COR-L47 (cell line): ENCODE measurements around the gene INO80B.
"Not testable (repeated sequence)": the region's sequence is repeated elsewhere in the genome, so short reads cannot be mapped to it uniquely, and the experiment has no call there.

ENCODE experiments used
- DNase-seq: peaks from one replicate; lab custom pipeline; 2025; lab: John Stamatoyannopoulos, UW

INO80B gene

DNA sequence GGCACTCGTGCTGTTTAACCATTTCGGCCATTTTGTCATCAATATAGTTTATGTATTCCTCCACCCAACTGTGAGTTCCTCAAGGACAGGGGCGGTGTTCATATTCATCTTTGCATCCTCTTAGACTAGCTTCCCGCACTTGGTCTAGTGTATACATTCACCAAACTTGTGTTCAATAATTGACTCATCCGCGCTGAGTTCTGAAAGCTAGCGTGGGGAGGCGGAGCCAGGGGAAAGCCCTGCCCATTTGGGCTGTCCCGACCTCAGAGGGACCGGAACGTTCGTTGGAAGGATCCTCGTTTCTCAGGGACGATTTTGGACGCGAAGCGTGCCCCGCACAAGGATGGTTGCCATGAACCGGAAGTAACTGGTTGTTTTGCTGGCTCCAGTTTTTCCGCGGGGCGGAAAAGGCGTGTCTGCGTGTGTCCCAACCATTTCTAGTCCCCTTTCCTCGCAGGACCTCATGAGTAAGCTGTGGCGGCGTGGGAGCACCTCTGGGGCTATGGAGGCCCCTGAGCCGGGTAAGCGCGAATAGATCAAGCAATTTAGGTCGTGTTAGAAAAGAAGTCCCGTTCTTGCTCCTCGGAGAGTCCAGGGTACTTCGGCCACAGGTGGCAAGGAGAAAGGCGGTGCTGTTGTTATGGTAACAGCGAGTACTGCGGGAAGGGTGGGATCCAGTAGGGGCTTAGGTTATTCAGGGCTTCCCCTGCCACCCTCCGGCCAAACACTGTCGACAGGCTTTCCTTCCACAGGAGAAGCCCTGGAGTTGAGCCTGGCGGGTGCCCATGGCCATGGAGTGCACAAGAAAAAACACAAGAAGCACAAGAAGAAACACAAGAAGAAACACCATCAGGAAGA lies at the start of gene INO80B:
TSS of gene INO80B (plus strand) at position 434 of the 858 bp plus-strand sequence. CDS start at position 464, 30 bp downstream.
- peak; percentile 95 for DNase-seq

DNA sequence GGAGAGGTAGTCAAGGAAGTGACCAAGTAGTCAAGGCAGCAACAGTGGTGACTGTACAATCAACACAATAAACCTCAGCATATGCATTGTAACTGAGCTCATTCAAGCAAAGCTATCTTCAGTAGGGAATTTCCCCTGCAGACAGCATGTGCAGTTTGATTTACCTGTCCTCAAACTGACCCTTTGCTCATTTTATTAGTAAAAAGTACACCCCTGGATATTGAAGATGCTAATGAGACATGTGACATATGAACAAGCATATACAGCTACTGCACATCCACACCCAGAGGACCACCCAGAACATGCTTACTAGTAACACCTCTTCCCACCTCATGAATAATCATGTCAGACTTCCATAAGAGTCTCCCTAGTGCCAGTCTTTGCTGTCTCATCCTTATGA lies 48.9 kb upstream of the INO80B start:
- DNase-seq = no peak

DNA sequence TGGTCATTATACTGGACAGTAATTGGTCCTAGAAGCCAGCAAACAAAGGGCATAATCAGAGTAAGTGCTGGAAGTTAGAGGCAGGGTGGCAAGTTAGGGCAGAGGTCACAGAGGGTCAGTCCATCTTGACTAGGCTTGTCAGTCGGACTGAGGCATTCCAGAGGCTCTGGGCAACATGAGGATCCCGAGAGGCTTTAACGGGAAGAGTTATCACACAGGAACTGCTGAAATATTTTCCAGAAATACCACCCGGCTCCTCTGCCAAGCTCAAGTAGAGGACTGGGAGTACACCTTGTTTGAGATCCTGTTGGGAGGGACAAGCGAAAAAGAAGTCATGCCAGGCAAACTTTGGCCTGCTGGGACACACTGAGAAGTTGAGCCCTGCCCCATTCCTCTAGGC lies 47.2 kb upstream of the INO80B start:
- DNase-seq = no peak

DNA sequence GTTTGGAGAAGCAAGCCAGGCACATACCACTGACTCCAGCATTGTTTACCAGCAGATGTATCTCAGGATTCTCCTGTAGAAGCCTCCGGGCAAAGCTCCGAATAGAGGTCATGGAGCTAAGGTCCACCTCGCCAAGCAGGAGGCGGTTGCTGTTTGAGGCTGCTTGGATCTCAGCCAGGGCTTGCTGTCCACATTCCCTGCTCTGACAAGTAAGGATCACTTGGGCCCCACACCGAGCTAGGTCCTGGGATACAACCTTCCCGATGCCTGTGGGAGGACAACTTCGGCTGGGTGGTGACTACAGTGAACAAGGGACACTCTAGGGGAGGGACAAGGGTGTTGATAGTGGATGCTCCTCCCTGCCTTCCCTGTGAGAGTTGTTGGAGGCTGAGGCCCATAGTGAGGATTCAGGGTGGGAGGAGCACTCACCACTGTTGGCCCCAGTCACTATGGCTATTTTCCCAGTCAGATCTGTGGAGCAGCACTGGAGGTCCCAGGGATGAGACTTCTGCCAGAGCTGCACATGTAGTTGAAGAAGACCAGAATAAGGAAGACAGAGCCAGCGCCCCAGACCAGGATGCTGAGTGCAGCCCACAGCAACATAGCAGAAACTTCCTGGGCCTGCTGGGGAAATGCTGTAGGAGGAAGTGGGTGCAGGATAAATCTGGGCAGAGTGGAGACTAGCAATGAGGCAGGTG lies 41.7 kb upstream of the INO80B start:
- DNase-seq = no peak

DNA sequence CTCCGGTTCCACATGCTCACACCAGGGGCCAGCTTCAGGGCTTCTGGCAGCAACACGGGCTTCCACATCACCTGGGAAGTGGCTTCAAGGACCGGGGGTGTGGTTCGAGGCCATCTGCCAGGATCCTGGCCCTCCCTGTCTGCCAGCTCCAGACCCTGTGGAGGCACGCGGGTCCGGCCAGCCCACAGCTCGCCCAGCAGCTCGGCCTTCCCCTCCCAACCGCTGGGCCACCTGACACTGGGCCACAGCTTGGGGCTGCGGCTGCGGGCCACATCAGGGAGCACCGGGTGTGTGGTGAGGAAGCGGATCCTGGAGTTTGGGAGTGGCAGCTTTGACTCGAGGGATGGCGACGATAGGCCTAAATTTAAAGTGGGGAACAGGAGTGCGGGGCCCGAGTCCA lies 40.4 kb upstream of the INO80B start:
- no peak for DNase-seq

DNA sequence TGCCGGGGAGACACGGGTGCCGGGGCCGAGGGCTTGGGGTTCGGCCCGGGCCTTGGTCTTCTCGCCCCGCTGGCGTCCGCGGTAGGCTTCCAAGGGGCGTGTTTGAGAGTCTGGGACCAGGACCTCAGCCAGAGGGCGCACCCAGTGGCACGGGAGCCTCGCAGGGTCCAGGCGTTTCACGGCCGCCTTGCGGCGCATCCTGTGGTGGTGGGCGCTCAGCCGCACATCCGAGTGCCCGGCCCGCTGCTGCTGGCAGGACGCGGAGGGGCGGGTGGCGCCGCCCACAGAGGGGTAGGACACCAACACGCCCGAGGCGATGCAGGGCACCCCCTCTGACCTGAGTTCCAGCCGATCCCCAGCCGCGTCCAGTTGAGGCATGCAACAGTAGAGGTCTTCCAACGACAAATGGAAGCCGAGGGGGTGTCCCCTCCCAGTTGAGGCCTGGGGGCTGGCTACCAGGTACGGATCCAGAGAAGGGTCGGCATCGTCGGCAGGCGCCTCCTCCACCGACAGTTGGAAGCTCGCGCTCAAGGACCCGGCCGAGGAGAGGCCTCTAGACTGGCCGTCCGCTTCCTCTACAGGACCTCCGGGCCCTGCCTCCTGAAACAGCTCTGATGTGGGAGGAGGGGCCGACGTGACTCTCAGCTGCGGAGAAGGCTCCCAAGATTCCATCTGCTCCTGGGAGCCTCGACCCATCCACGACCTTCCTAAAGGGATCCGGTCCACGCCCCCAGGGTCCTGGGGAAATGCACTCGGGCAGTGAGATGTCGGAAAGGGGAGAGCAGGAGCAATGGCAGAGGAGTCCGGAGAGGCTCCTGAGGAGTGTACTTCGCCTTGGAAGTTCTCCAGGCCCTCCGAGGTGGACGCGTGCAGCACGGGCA lies 39.8 kb upstream of the INO80B start:
- DNase-seq = no peak

DNA sequence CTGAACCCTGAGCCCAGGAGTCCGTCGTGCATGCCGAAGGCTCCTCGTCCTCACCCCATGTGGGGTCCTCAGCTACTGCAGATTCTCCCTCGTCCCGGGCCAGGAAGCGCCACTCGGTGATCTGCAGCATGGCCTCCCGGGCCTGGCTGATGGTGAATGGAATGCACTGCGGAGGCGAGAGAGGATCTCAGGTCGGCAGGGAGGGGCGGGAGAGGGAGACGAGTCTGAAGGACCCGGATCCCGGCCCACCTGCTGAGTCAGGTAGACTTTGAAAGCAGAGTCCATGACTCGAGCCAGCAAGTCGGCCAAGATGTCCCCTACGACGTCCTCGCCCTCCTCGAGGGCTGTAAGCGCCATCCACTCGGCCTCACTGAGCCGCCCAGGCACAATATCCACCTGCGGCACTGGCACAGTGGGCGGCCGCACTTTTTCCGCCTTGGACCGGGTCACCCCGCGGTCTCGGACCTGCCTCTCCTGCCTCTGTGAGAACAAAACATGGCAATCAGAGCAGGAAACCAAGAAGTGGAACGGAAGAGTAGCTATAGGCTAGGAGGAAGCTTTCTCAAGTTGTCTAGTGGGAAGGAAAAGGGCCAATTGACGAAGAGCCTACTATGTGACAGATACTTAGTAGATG lies 39.0 kb upstream of the INO80B start:
- DNase-seq = no peak

DNA sequence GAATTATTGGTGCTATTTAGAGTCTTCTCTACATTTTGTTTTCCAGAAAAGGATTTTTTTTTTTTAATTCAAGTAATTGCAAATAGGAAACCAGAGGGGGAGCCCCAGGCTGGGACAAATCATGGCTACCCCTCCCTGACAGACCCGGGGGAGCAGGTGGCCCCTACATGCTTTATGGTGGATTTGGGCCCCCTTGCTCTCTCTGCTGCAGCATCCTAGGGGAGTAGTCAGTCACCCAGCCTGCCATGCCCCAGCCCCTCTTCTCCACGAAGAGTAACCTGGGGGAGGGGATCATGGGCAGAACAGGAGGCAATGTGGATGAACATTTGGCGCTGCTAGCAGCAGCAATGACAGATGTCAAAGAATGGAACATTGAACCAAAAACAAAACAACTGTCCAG lies 38.1 kb upstream of the INO80B start:
- DNase-seq = no peak

DNA sequence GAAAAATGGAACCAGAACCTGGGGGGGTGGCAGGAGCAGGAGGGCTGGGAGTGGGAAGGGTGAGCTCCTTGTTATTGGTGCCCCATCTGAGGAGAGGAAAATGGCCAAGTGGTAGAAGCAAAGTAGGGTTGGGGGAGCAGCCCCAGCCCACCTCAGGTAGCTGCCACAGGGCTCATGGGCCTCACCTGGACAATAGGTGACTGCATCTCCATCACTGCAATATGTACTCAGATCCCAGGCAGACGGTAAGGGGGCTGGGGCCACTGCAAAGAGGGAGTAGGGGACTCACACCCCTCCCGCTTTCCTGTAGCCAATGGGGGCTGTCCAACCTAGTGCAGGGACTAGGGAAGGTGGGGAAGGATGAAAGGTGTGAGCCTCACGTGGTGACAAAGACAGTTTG lies 37.7 kb upstream of the INO80B start:
- no peak for DNase-seq

DNA sequence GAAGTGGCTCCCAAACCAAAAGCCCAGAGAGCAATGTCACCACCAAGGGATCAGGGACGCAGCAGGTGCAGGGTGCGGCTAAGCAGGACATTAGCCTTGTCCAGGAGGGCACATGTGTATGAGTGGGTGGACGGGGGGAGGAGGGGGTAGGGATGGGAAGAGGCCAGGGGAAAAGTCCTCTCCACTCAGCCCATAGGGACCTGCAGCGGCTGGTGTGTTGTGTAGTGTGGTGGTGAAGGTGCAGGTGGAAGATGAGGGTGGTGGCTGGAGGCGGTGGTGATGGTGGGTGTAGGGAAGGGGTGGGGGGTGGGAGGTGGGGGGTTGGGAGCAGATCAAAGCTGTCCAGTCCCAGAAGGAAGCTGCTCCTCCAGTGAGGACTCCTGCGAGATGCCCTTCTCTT lies 37.1 kb upstream of the INO80B start:
- DNase-seq = no peak

DNA sequence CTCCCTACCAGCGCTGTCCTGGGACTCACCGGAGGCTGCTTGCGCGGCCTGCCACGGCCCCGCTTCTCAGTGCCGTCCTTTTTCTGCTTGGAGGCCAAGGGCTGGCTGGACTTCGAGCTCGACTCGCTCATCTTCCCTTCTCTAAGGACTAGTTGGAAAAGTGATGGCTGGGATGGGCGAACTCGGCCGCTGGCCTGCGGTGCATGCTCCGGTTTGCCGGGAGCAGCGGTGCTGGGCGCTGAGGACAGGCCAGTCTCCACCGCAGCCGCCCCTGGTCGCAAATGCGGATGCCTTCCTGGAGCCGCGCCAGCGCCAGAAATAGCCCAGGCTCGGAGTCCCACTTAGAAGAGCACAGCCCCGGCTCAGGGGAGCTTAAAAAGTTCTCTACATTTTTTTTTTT lies 36.6 kb upstream of the INO80B start:
- DNase-seq = no peak

DNA sequence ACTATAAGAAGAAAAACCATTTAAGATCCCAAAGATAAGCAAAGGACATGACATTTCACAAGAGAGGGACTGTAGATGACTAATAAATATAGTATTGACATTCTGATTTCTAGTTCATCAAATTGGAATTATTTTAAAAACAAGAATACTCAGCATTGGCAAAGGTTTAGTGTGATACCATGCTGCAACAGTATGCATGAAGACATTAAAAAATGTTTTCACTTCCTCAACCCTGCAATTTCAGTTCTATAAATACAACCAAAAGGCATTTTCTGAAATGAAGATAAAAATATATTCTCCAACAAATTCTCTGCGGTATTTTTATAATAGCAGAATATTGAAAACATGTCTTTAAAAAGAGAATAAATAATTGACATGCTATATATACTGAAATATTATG lies 35.5 kb upstream of the INO80B start:
- no peak for DNase-seq

DNA sequence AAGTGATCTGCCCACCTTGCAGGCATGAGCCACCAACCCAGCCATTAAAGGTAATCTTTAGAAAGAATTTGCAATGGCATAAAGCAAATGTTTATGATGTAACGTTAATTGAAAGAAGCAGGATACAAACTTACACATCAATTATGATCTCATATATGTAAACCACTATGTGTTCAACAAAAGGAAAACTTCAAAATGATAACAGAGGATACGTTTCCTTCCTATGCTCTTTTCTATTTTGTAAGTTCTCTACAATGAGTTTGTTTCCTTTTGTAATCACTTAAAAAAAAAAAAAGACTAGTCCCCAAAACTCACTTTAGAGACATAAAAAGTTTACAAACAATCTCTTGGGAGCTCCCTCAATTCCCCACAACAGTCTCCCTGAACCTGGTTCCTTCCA lies 34.9 kb upstream of the INO80B start:
- no peak for DNase-seq

DNA sequence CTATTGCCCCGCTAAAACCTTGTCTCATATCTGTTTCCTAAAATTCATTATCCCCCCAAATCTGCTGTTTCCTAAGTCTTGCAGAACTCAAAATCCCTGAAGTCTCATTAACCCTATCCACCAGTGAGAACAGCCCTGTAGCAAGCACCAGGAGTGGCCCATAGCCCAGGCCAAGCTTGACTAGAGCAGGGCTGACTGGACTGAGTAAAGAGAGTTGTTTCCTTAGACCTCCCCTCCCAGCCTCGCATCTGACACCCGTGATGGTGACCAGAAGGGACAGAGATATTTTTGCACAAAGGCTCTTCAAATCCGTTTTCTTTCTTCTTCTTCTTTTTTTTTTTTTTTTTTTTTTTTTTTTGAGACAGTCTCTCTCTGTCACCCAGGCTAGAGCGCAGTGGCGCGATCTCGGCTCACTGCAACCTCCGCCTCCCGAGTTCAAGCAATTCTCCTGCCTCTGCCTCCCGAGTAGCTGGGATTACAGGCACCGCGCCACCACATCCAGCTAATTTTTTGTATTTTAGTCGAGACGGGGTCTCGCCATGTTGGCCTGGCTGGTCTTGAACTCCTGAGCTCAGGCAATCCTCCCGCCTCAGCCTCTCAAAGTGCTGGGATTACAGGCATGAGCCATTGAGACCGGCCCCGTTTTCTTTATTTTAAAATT lies 34.3 kb upstream of the INO80B start:
- not testable (repeated sequence) for DNase-seq

DNA sequence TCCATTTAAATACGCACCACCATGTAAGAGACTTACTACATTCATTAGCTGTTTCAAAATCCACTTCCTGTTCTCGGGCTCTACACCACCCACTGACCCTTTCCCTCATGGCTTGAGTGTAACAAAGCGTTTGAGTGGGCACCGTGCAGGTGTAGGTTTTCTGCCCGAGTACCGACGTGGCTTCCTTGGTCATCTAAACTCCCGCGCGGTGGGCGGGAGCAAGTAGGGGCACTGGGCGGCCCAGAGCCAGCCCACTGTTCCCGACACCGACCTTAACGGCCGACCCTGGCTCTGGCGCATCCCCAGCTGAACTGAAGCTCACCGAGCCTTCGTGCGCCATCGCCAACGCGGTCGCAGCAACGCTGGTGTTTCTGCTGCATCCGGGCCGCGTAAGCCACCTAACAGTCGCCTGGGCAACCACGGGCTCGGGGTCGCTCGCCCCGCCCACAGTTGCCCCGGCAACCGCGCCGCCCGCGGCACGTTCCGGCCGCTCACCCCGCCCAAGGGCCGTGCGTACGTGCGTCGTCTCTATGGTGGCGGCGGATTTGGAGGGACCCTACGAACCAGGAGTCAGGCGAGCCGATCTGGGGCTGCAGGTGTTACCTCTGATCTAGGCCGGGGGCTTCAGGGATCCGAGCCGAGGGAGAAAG lies 33.5 kb upstream of the INO80B start, which contains the start of the genes C2orf81 and WDR54:
TSS of gene C2orf81 (minus strand) at position 399 of the 650 bp plus-strand sequence. CDS start at position 340, 59 bp downstream.
TSS of gene WDR54 (plus strand) at position 510 of the 650 bp plus-strand sequence. CDS start 424 bp downstream, outside the sequence.
- peak; percentile 95 for DNase-seq

DNA sequence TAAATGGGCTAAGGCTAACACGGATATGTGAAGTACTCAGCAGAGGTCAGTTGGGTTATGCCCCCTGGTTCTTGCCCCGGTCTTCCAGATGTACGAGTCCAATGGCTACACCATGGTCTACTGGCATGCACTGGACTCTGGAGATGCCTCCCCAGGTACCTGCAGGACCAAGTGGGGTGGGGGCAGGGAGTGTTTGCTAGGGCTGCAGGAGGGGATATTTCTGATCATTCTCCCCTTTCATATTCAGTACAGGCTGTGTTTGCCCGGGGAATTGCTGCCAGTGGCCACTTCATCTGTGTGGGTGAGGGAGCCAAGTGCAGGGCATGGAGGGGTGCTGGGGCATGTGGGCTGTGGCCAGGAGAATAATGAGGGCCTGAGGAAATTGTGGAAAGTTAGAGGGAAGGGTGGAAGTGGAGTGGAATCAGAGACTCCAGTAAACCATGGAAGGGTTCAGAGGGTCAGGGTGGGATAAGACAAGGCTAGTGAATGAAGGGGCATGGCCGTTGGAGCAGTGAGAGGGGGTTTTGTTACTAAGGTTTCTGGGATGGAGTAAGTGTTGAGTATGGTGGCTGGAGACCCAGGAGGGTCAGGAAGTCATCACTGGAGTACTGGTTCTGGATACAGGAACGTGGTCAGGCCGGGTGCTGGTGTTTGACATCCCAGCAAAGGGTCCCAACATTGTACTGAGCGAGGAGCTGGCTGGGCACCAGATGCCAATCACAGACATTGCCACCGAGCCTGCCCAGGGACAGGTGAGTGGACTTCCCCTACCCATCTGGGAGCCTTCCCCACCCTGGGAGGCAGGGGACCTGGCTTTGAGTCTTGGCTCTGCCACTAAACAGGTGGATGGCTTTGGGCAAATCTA lies 31.4 kb upstream of the INO80B start:
- no peak for DNase-seq

DNA sequence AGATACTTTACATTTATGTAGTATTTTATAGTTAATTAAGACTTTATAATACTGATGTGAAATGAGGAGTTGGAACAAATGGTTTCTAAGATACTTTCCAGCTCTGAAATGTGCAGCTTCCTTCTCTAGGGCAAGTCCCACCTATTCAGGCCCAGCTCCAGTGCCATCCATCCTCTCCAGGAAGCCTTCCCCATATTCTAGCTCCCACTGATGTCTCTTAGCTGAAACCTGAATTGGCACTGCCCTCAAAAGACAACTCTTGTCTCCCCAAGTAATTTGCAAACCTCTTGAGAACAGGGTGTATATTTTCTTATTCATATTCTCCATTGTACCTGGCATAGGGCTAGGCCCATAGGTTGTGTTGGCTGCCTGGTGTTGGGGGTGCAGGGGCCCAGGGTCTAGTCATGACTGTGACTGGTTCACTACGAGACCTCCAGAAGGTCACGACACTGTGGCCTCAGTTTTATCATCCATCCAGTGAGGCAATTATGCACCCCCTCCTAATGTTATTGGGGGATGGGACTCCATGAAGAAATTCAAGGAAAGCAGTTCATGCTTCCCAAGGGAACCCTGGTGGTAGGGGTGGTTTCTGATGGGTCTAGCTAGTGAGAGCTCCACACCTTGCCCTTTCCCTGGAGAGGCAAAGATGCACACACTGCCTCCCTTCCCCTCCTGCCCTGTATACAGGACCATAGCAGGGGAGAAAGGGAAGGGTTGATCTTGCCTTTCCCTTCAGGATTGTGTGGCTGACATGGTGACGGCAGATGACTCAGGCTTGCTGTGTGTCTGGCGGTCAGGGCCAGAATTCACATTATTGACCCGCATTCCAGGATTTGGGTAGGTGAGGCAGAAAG lies 30.5 kb upstream of the INO80B start:
- no peak for DNase-seq

DNA sequence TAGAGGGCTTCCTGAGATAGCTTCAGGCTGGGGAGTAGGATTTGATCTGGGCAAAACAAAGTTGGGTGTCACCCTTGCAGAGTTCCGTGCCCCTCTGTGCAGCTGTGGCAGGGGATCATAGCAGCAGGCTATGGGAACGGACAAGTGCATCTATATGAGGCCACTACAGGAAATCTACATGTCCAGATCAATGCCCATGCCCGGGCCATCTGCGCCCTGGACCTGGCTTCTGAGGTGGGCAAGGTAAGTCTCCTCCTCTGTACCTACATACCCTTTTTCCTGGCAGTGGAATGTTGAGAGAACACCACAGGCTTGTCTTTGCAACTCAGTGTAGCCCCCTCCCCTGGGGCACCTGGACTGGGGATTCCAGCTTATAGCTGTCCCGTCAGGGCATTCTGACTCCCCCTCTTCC lies 29.9 kb upstream of the INO80B start:
- DNase-seq = no peak

DNA sequence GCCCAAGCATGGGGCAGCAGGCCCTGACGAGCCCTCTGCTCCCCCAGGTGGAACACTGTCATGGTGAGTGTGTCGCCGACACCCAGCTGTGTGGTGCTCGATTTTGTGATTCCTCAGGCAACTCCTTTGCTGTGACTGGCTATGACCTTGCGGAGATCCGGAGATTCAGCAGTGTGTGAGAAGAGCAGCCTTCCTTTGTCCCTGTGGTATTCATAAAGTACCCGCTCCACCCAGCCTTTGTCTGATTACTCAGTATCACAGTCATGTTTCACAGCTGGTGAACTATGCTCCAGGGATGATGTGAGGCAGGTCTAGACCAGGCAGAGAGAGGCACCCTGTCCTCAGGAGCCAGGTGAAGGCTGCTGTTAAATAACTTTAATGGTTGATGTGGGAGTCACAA lies 29.4 kb upstream of the INO80B start:
- DNase-seq = no peak
